Measurements from ENCODE around the gene VAMP8.
"Not testable (repeated sequence)": the region's sequence is repeated elsewhere in the genome, so short reads cannot be mapped to it uniquely, and the experiment has no call there.

VAMP8 gene

DNA sequence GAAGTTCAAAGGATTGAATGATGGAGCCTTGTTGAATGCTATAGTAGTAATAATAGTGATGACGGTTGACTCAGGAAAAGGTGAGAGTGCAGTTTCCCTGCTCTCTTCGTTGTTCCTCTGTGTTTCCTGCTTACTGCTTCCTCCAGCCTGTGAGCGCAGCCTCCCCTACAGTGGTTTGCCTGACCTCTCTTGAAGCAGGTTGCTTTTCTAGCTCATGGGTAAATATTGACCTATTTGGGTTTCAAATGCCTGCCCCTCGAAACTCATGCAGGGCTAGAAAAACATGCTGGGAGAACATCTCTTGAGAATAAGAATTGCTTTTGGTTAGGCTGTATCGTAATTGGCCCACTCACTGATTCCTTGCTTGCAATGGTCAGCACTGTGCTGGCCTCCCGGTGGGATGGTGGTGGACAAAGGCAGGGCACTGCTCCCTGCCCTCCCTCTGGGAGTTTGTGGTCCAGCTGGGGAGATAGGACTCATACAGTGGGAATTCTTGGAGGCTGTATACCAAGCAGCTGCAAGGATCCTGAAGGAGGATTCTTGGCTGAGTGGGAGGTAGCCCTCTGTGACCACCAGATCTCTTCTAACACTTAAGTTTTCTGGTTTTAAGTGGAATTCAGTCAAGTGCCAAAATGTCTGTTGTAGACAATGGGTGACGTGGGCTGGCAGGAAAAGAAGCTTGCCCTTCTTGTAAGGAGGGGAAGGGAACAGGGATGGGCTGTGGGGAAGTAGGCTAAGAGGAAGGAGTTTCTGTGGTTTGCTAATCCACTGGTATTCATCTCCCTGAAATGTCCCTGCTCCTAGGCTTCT, 12.8 kb downstream of the VAMP8 start:
- no peak for DNase-seq (ENCODE audit: low read depth, low spot score)
- TF ChIP-seq YY1 (IDR thresholded peaks at IDR 0.05; ENCODE audit: insufficient read depth, insufficient read length): no peak
- TF ChIP-seq SUZ12 (IDR thresholded peaks at IDR 0.05; ENCODE audit: extremely low read depth, insufficient read depth, insufficient read length): no peak
- TF ChIP-seq ZNF274 (IDR thresholded peaks at IDR 0.05; ENCODE audit: low read depth, low read length): no peak
- H3K27me3 ChIP-seq (ENCODE audit: insufficient read depth, insufficient read length): peaks cover 12% of the 10 kb centered on the region
- no peak overlapping the region for H3K4me3 ChIP-seq (ENCODE audit: insufficient read length, low read depth)
- no peaks in the 10 kb centered on the region for H3K9me3 ChIP-seq (ENCODE audit: insufficient read depth, low read length)
- H3K4me1 ChIP-seq (ENCODE audit: insufficient read depth, insufficient read length): peaks cover 4% of the 10 kb centered on the region
- H3K36me3 ChIP-seq (ENCODE audit: insufficient read depth, insufficient read length, low read length): no peaks in the 10 kb centered on the region
- no peak overlapping the region for H3K9ac ChIP-seq (ENCODE audit: insufficient read length, low read depth)

DNA sequence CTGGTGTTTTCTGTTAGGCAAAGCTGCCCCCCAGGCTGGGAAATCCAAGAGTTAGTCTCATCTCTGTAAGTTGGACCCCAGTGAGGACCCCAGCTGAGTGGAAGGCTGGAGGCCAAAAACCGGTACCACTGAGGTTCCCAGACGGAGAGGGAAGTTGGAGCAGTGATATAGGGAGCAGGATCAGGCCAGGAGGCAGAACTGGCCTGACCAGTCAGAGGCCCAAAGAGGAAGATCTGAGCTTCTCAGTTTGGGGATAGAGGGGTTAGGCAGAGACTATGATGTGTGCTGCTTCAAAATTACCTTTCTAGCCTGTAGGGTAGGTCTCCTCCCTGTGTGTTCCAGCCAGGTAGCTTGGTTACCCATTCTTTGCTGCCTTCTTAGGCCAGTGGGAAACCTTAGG, 13.6 kb downstream of the VAMP8 start:
- Histone ChIP-seq H3K27me3 (ENCODE audit: insufficient read depth, insufficient read length) (peaks cover 4% of the 10 kb centered on the region), H3K4me3 (ENCODE audit: insufficient read length, low read depth) (no peak overlapping the region), H3K9me3 (ENCODE audit: insufficient read depth, low read length) (no peaks in the 10 kb centered on the region), H3K36me3 (ENCODE audit: insufficient read depth, insufficient read length, low read length) (no peaks in the 10 kb centered on the region), H3K9ac (ENCODE audit: insufficient read length, low read depth) (no peak overlapping the region), H3K4me1 (ENCODE audit: insufficient read depth, insufficient read length) (peaks cover 2% of the 10 kb centered on the region)
- no peak for DNase-seq (ENCODE audit: low read depth, low spot score)
- TF ChIP-seq ZNF274 (IDR thresholded peaks at IDR 0.05; ENCODE audit: low read depth, low read length): no peak
- no peak for TF ChIP-seq SUZ12 (IDR thresholded peaks at IDR 0.05; ENCODE audit: extremely low read depth, insufficient read depth, insufficient read length)
- TF ChIP-seq YY1 (IDR thresholded peaks at IDR 0.05; ENCODE audit: insufficient read depth, insufficient read length): no peak

DNA sequence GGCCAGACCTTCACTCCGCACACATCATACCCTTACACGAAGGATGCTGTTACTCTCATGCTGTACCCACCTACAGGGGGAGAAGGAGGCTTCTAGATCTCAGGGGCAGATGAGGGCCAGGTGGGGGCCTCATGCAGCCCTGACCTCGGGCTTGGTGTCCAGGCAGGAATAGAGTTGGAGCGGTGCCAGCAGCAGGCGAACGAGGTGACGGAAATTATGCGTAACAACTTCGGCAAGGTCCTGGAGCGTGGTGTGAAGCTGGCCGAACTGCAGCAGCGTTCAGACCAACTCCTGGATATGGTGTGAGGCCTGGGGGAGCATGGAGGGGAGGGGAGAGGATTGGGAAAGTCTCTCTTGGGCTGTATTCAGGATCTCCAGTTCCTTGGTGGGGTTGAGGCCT, 14.2 kb downstream of the VAMP8 start:
- no peaks in the 10 kb centered on the region for H3K9me3 ChIP-seq (ENCODE audit: insufficient read depth, low read length)
- TF ChIP-seq YY1 (IDR thresholded peaks at IDR 0.05; ENCODE audit: insufficient read depth, insufficient read length): no peak
- TF ChIP-seq SUZ12 (IDR thresholded peaks at IDR 0.05; ENCODE audit: extremely low read depth, insufficient read depth, insufficient read length): no peak
- TF ChIP-seq ZNF274 (IDR thresholded peaks at IDR 0.05; ENCODE audit: low read depth, low read length): no peak
- H3K4me3 ChIP-seq (ENCODE audit: insufficient read length, low read depth): no peak overlapping the region
- H3K36me3 ChIP-seq (ENCODE audit: insufficient read depth, insufficient read length, low read length): peaks cover 2% of the 10 kb centered on the region
- H3K4me1 ChIP-seq (ENCODE audit: insufficient read depth, insufficient read length): peaks cover 2% of the 10 kb centered on the region
- peaks cover under 1% of the 10 kb centered on the region for H3K27me3 ChIP-seq (ENCODE audit: insufficient read depth, insufficient read length)
- no peak overlapping the region for H3K9ac ChIP-seq (ENCODE audit: insufficient read length, low read depth)
- no peak for DNase-seq (ENCODE audit: low read depth, low spot score)

DNA sequence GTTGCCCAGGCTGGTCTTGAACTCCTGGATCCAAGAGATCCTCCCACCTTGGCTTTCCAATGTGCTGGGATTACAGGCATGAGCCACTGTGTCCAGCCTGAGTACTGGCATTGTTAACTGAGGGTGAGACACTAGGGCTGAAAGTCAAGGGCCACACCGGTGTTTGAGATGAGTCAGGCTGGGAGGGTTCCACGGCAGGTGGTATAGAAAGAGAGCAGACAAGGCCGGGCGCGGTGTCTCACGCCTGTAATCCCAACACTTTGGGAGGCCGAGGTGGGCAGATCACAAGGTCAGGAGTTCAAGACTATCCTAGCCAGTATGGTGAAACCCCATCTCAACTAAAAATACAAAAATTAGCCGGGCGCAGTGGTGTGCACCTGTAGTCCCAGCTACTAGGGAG, 14.9 kb downstream of the VAMP8 start:
- not testable (repeated sequence) for H3K4me1 ChIP-seq (ENCODE audit: insufficient read depth, insufficient read length); H3K27me3 ChIP-seq (ENCODE audit: insufficient read depth, insufficient read length); H3K9ac ChIP-seq (ENCODE audit: insufficient read length, low read depth); H3K4me3 ChIP-seq (ENCODE audit: insufficient read length, low read depth); H3K36me3 ChIP-seq (ENCODE audit: insufficient read depth, insufficient read length, low read length); DNase-seq (ENCODE audit: low read depth, low spot score); H3K9me3 ChIP-seq (ENCODE audit: insufficient read depth, low read length)

DNA sequence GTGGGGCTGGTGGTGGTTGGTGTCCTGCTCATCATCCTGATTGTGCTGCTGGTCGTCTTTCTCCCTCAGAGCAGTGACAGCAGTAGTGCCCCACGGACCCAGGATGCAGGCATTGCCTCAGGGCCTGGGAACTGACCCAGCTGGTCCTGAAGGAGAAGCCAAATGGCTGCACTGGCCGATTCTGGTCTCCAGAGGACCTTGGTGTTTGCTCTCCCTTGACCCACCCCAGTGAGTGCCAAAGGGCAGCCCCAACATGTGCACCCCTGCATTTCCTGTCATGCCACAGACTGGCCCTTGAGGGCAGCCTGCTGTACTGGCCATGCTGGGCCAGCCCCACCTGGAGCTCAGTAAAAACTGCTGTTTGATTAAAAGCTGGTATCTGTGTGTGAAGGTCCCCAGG, 15.6 kb downstream of the VAMP8 start:
- no peak for TF ChIP-seq ZNF274 (IDR thresholded peaks at IDR 0.05; ENCODE audit: low read depth, low read length)
- TF ChIP-seq YY1 (IDR thresholded peaks at IDR 0.05; ENCODE audit: insufficient read depth, insufficient read length): no peak
- no peak for TF ChIP-seq SUZ12 (IDR thresholded peaks at IDR 0.05; ENCODE audit: extremely low read depth, insufficient read depth, insufficient read length)
- Histone ChIP-seq H3K4me1 (ENCODE audit: insufficient read depth, insufficient read length) (peaks cover 2% of the 10 kb centered on the region), H3K36me3 (ENCODE audit: insufficient read depth, insufficient read length, low read length) (peaks cover 14% of the 10 kb centered on the region), H3K27me3 (ENCODE audit: insufficient read depth, insufficient read length) (no peaks in the 10 kb centered on the region), H3K9me3 (ENCODE audit: insufficient read depth, low read length) (no peaks in the 10 kb centered on the region), H3K9ac (ENCODE audit: insufficient read length, low read depth) (no peak overlapping the region), H3K4me3 (ENCODE audit: insufficient read length, low read depth) (no peak overlapping the region)
- no peak for DNase-seq (ENCODE audit: low read depth, low spot score)

DNA sequence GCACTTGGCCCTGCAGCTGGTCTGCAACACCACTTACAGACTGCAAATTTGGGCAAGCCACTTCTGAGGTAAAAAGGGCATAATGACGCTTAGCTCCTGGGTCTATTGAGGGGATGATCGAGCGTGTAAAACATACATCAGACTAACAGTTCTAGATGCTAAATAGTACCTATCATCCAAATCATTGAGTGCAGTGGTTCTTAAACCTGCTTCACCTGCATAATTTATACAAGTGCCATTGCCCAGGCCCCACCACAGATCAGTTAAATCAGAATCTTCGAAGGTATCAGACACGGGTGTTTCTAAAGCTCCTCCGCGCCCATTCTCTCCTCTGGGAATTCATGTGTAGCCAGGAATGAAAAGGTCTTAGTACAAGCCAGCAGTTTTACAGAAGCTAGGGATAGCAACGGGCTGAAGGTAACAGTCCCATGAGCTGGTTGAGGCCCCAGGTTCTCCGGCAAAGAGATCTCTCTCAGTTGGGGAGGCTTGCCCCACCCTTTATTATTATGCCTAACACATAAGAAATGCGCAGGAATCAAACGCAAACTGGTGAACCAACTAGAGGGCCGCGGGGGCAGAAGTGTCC, 17.4 kb downstream of the VAMP8 start:
- H3K27me3 ChIP-seq (ENCODE audit: insufficient read depth, insufficient read length): no peaks in the 10 kb centered on the region
- no peak for DNase-seq (ENCODE audit: low read depth, low spot score)
- peaks cover 2% of the 10 kb centered on the region for H3K4me1 ChIP-seq (ENCODE audit: insufficient read depth, insufficient read length)
- peak overlapping the region; percentile 85 for H3K9ac ChIP-seq (ENCODE audit: insufficient read length, low read depth)
- TF ChIP-seq SUZ12 (IDR thresholded peaks at IDR 0.05; ENCODE audit: extremely low read depth, insufficient read depth, insufficient read length) (no peak), ZNF274 (IDR thresholded peaks at IDR 0.05; ENCODE audit: low read depth, low read length) (no peak), YY1 (IDR thresholded peaks at IDR 0.05; ENCODE audit: insufficient read depth, insufficient read length) (no peak)
- H3K36me3 ChIP-seq (ENCODE audit: insufficient read depth, insufficient read length, low read length): peaks cover 28% of the 10 kb centered on the region
- no peaks in the 10 kb centered on the region for H3K9me3 ChIP-seq (ENCODE audit: insufficient read depth, low read length)
- H3K4me3 ChIP-seq (ENCODE audit: insufficient read length, low read depth): peak overlapping the region; percentile 91

DNA sequence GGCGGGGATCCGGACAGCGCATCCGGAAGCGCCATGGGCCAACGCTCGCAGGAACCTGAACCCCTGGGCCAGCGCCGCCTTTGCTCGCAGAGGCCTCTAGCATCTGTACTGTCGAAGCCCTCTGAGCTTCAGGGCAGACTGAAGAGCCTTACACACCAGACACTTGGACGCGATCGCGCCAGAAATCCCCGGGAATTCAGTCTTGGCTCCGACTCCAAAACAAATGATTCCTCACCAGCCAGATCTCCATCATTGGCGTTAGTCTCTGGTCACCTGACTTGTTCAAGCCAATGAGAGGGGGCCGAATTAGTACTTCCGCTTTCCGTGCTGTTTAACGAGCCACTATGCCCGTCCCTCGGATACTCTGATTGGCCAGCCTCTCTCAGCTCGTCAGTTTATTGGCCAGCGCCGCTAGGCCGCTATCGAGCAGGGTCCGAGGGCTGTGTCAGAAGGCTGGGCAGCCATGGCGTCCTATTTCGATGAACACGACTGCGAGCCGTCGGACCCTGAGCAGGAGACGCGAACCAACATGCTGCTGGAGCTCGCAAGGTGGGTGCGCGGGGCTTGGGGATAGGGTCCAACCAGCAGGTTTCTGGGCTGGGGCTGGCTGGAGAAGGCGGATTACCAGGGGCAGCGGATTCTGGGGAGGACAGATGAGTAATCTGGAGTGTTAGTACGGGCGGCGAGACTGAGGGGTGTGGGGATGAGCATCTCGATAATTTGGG, 18.1 kb downstream of the VAMP8 start, which contains the start of gene RNF181:
RNF181 (plus strand) TSS at position 445 of the 725 bp plus-strand sequence; CDS start at position 464, 19 bp downstream.
- TF ChIP-seq SUZ12 (IDR thresholded peaks at IDR 0.05; ENCODE audit: extremely low read depth, insufficient read depth, insufficient read length) (no peak), ZNF274 (IDR thresholded peaks at IDR 0.05; ENCODE audit: low read depth, low read length) (no peak), YY1 (IDR thresholded peaks at IDR 0.05; ENCODE audit: insufficient read depth, insufficient read length) (peak; percentile 57)
- Histone ChIP-seq H3K4me1 (ENCODE audit: insufficient read depth, insufficient read length) (peaks cover 2% of the 10 kb centered on the region), H3K27me3 (ENCODE audit: insufficient read depth, insufficient read length) (no peaks in the 10 kb centered on the region), H3K9me3 (ENCODE audit: insufficient read depth, low read length) (no peaks in the 10 kb centered on the region), H3K36me3 (ENCODE audit: insufficient read depth, insufficient read length, low read length) (peaks cover 35% of the 10 kb centered on the region), H3K4me3 (ENCODE audit: insufficient read length, low read depth) (peak within 1 kb of the TSS; percentile 91), H3K9ac (ENCODE audit: insufficient read length, low read depth) (peak within 1 kb of the TSS; percentile 86)
- peak; percentile 97 for DNase-seq (ENCODE audit: low read depth, low spot score)
